RWPE2 (cell line): Measurements from ENCODE around the gene KLF3.

Experiments
- ATAC-seq: fragments of 200-7000 bp; cut with Tn5 transposase; 3 replicates; pipeline ENCODE4 v1.9.1; 2021; ENCODE audit warnings: low read depth
- DNase-seq: peaks from one replicate; pipeline ENCODE4 v3.0.0-alpha.2; 2020; ENCODE audit warnings: low spot score
- H3K27ac ChIP-seq: fragments of 450-650 bp; 2 replicates; pipeline ENCODE4 v1.5.1; 2017; ENCODE audit warnings: mild to moderate bottlenecking; ENCODE audit not compliant: poor library complexity, severe bottlenecking
- H3K27me3 ChIP-seq: fragments of 250-450 bp; sonication (Bioruptor Pico); 2 replicates; pipeline ENCODE4 v1.5.1; 2021; ENCODE audit warnings: mild to moderate bottlenecking, moderate library complexity; ENCODE audit not compliant: insufficient read depth, poor library complexity, severe bottlenecking
- H3K36me3 ChIP-seq: fragments of 250-450 bp; sonication (Bioruptor Pico); 2 replicates; pipeline ENCODE4 v1.5.1; 2020; ENCODE audit warnings: low read depth, mild to moderate bottlenecking, moderate library complexity
- H3K4me1 ChIP-seq: fragments of 250-450 bp; sonication (Bioruptor Pico); 2 replicates; pipeline ENCODE4 v1.5.1; 2021; ENCODE audit warnings: mild to moderate bottlenecking, moderate library complexity; ENCODE audit not compliant: insufficient read depth, poor library complexity, severe bottlenecking
- H3K4me3 ChIP-seq: fragments of 250-450 bp; sonication (Bioruptor Pico); 2 replicates; pipeline ENCODE4 v1.5.1; 2021; ENCODE audit warnings: mild to moderate bottlenecking, moderate library complexity; ENCODE audit not compliant: severe bottlenecking
- H3K9me3 ChIP-seq: fragments of 250-450 bp; sonication (Bioruptor Pico); 2 replicates; pipeline ENCODE4 v1.5.1; 2021; ENCODE audit warnings: mild to moderate bottlenecking, moderate library complexity; ENCODE audit not compliant: severe bottlenecking
- TF ChIP-seq, protein P1 (sequence below): fragments of 450-650 bp; IDR thresholded peaks from one replicate; pipeline ENCODE4 v1.5.1; 2017; ENCODE audit warnings: mild to moderate bottlenecking, moderate library complexity; ENCODE audit not compliant: poor library complexity, severe bottlenecking

The KLF3 gene

DNA sequence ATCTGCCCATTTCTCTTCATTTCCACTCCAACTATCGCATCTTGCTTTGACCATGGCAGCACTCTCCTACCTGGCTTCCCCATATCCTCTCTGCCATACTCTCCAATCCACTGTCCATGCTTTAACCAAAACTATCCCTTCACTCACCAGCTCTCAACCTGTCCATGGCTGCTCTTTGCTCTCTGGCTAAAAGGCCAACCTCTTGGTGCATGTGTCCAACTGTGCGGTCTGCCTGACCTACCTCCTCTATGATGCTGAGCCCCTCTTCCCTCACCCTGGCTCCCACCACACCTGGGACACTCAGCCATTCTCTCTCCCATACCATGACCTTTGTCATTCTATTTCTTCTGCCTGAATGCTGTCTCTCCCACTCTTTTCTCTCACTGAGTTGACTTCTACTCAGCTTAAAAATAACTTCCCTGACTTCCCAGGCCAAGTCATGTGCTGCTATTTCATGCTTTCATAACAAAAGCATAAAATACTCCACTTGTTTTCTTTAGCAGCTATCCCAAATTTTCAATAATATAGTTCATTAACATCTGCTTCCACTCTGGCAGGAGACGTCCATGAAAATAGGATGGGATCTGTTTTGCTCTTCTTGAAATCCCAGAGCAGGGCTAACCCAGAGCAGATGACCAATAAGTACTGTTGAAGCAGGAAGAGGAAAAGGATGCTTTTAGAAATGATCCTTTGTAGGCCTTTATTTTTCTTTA, 29.8 kb upstream of the KLF3 start:
- Histone ChIP-seq H3K27ac (no peak overlapping the region), H3K27me3 (no peaks in the 10 kb centered on the region), H3K9me3 (no peaks in the 10 kb centered on the region), H3K36me3 (no peaks in the 10 kb centered on the region), H3K4me1 (no peaks in the 10 kb centered on the region), H3K4me3 (no peak overlapping the region)
- ATAC-seq, result no peak
- TF ChIP-seq, protein P1, sequence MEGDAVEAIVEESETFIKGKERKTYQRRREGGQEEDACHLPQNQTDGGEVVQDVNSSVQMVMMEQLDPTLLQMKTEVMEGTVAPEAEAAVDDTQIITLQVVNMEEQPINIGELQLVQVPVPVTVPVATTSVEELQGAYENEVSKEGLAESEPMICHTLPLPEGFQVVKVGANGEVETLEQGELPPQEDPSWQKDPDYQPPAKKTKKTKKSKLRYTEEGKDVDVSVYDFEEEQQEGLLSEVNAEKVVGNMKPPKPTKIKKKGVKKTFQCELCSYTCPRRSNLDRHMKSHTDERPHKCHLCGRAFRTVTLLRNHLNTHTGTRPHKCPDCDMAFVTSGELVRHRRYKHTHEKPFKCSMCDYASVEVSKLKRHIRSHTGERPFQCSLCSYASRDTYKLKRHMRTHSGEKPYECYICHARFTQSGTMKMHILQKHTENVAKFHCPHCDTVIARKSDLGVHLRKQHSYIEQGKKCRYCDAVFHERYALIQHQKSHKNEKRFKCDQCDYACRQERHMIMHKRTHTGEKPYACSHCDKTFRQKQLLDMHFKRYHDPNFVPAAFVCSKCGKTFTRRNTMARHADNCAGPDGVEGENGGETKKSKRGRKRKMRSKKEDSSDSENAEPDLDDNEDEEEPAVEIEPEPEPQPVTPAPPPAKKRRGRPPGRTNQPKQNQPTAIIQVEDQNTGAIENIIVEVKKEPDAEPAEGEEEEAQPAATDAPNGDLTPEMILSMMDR, result no peak
- no peak for DNase-seq

DNA sequence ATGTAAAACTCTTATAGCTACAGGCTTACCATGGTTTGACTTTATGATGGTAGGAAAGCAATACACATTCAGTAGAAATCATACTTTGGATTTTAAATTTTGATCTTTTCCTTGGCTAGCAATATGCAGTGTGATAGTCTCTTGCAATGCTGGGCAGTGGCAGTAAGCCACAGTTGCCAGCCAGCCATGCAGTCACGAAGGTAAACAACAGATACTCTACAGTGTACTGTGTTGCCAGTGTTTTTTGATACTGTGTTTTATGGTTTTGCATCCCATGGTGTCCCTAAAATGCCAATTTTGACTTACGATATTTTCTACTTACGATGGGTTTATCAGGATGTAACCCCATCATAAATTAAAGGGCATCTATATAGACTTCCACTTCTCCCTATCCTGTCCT, 24.8 kb upstream of the KLF3 start:
- Histone ChIP-seq H3K36me3 (no peaks in the 10 kb centered on the region), H3K27me3 (no peaks in the 10 kb centered on the region), H3K4me3 (no peak overlapping the region), H3K9me3 (no peaks in the 10 kb centered on the region), H3K4me1 (no peaks in the 10 kb centered on the region), H3K27ac (no peak overlapping the region)
- ATAC-seq (no peak), DNase-seq (no peak)
- TF ChIP-seq, protein P1, result no peak

DNA sequence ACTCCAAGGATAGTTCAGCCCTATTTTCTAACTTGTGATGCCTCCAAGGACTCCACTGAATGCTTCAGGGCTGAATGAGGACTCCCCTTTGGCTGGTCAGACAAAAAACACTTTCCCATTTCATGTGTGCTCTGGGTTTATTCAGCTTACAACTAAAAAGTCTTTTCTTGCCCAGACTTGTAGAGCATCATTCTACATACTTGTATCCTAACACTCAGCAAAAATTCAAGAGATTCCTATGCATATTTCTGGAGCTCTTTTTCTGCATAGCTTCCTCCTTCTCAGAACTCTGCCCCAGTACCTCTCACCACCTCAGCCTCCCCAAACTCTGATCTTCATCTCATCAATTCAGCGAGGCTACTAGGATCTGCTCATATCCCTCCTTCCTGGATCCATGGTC, 22.2 kb upstream of the KLF3 start:
- ATAC-seq, result peak; percentile 52; the same call in 2 of the 3 replicates
- TF ChIP-seq, protein P1, result no peak

DNA sequence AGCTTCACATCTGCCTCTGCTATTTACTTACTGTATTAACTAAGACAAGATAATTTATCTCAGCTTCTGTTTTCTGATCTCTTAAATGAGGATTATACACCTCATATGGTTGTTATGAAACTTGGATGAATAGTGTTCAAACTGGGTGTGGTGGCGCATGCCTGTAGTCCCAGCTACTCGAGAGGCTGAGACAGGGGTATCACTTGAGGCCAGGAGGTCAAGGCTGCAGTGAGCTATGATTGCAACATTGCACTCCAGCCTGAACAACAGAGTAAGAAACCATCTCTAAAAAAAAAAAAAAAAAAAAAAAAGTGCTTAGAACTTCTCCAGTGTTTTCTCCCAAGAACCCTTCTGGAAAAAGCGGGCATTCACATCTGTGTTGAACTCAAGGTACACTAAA, 19.8 kb upstream of the KLF3 start:
- DNase-seq (no peak), ATAC-seq (no peak)
- no peaks in the 10 kb centered on the region for H3K9me3 ChIP-seq
- H3K4me3 ChIP-seq, result no peak overlapping the region
- no peaks in the 10 kb centered on the region for H3K36me3 ChIP-seq
- H3K27me3 ChIP-seq, result no peaks in the 10 kb centered on the region
- no peak overlapping the region for H3K27ac ChIP-seq
- no peaks in the 10 kb centered on the region for H3K4me1 ChIP-seq
- TF ChIP-seq, protein P1, result no peak

More for the DNA sequence above, 22.2 kb upstream of the KLF3 start:
- Histone ChIP-seq H3K27ac (no peak overlapping the region), H3K27me3 (no peaks in the 10 kb centered on the region), H3K4me3 (no peak overlapping the region), H3K9me3 (no peaks in the 10 kb centered on the region), H3K36me3 (no peaks in the 10 kb centered on the region), H3K4me1 (no peaks in the 10 kb centered on the region)
- no peak for DNase-seq

DNA sequence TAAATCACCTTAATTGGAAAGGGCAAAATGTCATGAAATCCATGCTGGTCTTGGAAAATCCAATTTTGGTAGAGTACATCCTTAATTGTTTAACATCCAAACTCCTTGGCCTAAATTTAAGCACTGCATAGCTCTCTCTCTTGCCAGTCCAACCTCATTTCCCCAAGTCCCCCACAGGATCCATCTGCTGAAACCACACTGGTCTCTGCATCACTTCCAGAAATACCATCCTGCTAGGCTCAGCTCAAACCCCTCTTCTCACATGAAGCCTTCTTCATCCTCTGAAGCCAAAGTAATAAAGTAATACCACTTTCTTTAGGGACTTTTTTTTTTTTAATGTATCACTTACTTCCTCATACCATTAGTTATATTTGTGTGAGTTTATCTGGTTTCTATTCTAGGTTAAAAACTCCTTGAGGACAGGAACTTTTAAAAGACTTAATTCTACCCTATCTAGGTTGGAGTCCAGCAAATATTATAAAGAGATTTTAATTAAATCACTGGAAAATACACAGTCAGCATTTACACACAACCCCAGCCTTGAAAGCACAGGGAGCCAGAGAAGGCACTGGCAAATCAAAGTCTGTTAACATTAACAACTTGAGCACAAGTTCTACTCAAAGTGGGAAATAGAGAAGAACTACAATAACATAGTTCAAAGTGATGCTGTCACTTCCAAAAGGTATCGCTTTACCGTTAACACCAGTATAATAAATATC, 16.7 kb upstream of the KLF3 start:
- Histone ChIP-seq H3K36me3 (no peaks in the 10 kb centered on the region), H3K27me3 (no peaks in the 10 kb centered on the region), H3K9me3 (no peaks in the 10 kb centered on the region), H3K27ac (no peak overlapping the region), H3K4me1 (no peaks in the 10 kb centered on the region), H3K4me3 (no peak overlapping the region)
- TF ChIP-seq, protein P1, result no peak
- ATAC-seq (no peak), DNase-seq (no peak)
